ENCODE measurements around the gene XXYLT1.
"Not testable (repeated sequence)": the region's sequence is repeated elsewhere in the genome, so short reads cannot be mapped to it uniquely, and the experiment has no call there.

The XXYLT1 gene

DNA sequence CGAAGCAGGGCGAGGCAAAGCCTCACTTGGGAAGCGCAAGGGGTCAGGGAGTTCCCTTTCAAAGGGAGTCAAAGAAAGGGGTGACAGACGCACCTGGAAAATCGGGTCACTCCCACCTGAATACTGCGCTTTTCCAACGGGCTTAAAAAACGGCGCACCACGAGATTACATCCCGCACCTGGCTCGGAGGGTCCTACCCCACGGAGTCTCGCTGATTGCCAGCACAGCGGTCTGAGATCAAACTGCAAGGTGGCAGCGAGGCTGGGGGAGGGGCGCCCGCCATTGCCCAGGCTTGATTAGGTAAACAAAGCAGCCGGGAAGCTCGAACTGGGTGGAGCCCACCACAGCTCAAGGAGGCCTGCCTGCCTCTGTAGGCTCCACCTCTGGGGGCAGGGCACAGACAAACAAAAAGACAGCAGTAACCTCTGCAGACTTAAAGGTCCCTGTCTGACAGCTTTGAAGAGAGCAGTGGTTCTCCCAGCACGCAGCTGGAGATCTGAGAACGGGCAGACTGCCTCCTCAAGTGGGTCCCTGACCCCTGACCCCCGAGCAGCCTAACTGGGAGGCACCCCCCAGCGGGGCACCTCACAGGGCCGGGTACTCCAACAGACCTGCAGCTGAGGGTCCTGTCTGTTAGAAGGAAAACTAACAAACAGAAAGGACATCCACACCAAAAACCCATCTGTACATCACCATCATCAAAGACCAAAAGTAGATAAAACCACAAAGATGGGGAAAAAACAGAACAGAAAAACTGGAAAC lies 182.9 kb downstream of the XXYLT1 start:
- DNase-seq = not testable (repeated sequence)

DNA sequence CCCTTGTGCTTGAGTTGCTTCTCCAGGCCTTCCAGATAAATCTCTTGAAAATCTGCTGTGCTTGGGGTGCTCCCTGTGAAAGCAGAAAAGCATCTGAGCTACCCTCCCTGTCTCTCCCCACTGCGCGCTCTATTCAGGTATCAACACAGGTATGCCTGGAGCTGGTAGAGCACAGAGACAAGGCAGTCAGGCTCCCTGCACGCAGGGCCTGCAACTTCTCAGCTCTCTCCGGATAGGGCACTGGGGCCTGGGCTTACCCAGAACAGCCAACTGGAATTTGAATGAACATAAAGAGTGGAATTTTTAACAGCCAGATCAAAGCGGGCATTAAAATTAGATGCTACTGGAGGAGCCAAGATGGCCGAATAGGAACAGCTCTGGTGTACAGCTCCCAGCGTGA lies 183.6 kb downstream of the XXYLT1 start:
- DNase-seq = no peak

DNA sequence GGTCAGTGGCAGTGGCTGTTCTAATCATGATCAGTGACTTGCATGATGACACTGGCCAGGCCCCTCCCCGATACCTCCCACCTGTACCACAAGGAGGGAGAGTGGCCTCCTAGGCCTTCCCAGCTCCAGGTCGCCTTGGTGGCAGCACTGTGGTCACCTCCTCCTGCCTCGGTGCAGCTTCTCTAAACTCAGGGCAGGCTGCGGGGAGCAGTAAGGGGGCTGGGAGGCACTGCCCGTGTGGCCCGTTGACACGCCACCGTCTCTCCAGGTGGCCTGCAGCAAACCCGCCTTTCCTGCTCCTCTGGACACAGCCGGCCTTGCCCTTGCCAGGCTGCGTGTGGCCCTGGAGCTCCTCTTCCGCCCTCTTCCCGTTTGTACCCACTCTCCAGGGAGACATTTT lies 184.1 kb downstream of the XXYLT1 start:
- no peak for DNase-seq

DNA sequence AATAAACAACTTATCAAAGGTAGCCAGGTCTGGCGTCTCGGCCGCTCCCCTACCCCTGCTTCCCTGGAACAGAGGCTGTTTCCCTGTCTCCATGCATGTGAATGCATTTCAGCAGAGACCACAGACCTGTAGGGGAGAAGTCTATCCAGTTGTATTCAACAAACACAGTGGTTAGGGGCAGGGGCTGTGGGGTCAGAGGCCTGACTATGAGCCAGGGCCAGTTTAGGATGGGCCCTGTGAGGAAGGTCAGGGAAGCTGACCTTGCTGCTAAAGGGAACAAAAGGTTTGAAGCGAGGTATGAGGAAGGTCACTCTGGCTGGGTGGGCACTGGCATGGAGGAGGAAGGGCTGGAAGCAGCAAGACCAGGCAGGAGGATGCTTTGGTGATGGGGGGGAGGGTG lies 184.6 kb downstream of the XXYLT1 start:
- DNase-seq = no peak

DNA sequence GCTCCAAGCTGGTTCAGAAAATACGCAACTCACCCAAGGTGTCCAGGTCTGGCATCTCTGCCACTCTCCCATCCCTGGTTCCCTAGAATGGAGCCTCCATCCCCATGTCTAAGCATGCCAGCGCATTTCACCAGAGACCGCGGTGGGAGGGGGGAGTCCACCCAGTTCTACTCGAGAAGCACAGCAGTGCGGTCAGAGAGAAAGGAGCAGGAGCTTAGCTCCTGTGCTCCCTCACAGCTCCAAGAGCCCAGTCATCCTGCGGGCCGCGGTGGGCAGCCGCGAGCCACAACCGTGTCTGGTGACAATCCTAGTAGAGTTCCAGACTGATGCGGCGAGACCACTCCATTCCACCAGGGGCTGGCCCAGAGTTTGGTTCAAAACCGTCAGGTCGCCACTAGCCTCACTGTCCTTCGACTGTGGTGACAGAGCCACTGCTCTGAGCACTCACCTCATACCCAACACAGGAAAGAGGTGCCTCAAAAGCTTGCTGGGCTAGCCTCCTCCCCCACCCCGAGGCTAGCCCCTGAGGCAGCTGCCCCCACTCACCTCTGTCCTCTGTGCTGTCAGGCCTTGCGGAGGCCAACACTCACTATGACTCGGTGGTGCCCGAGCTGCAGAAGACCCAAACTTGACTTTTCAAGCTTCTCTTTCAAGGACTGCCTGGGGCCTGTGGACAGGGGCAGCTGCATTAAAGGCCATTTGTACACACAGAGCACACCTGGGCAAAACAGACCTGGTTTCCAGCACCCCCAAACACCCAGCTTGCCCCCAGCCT lies 185.4 kb downstream of the XXYLT1 start:
- no peak for DNase-seq

DNA sequence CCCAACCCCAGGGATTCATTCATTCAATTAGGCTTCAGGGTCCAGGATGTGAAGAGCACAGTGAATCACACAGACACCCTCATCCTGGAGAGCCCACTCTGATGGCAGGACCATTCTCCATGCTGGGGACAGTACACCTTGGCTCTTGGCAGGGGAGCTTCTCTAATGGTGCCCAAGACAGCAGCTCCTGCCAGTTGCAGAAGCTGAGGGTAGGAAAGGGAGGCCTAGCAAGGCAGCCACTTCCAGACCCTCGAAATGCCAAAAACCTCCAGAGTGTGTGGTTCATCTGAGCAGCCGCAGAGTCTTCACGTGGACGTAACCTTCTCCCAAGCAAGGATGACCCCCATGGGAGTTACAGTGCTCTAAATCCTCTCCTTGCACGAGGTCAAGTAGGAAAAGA lies 186.2 kb downstream of the XXYLT1 start:
- no peak for DNase-seq

DNA sequence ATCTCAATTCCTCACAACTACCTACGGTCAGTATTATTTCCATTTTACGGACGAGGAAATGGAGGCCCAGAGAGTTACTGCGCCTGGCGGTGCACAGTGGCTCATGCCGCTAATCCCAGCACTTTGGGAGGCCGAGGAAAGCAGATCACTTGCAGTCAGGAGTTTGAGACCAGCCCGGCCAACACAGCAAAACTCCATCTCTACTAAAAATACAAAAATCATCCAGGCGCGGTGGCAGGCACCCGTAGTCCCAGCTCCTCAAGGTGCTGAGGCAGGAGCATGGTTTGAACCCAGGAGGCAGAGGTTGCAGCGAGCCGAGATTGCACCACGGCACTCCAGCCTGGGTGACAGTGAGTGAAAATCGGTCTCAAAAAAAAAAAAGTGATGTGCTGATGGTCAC lies 187.3 kb downstream of the XXYLT1 start:
- no peak for DNase-seq

DNA sequence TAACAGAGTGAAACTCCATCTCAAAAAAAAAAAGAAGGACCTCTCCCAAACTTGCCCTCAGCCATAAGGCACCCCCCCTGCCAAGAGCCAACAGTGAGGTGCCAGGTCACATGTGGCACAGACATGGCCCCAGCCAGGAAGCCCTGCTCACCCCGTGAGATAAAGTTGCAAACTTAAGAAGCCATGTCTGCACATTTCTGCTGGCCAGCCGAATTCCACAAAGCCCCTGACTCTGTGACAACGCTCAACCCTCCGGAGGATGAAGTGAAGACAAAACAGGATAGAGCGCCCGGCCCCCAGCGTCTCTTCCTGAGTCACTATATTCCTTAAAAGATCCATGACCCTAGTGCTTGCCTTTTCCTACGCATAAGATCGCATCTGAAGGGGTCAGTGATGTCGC lies 188.1 kb downstream of the XXYLT1 start:
- no peak for DNase-seq

DNA sequence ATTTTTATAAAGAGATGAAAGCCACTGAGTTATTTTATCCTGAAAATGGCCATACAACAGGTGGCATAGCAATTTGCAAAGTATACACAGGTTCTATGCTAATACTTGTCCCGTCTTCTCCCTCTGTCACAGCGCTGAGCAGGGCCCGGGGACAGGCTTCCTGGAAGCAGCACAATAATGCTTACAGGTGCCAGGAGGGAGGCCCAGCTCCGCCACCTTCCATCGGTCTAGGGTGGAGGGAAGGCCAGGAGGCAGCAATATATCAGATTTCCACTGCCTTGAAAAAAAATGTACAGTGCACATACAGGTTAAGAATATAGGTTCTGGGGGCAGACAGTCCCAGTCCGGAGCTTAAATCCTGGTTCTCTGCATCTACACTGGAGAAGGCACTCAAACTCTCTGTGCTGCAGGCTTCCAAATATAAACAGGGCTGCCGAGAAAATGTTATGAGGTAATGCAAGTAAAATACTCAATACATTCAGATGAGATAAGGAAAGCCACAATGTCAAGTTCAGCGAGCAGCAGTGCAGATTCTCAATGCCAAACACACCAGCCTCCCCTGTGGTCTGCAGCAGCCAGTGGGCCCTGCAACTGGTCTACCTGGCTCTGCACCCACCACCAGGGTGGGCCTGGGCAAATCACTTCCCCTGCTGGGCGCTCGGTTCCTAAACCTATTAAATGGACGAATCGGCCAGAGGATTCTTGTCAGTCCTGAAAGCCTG lies 189.6 kb downstream of the XXYLT1 start:
- DNase-seq = no peak

DNA sequence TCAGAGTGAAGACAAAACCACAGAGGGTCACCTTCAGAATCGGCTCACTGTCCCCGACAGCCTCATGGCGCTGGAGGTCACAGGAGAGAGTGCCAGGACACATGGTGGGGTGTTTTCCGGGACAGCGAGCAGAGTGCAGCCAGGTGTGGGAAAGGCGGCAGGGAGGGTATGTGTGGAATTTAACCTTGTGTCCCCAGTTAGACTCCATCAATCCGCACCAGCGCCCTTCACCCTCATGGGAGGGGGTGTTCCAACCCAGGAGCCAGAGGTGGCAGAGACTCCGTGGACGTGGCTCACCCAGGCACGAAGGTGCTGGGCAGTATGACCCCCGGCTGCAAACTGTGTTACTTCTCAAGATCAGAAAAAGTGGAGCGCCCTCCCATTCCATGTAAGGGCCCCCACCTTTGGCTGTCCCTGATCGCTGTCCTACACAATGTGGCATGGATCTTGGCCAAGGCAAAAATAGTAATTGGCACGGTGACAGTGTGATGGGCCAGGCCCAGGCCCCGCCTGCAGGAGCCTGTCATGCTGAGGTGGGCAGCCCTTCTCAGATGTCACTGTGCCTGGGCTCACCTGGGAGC lies 190.3 kb downstream of the XXYLT1 start:
- DNase-seq = no peak

DNA sequence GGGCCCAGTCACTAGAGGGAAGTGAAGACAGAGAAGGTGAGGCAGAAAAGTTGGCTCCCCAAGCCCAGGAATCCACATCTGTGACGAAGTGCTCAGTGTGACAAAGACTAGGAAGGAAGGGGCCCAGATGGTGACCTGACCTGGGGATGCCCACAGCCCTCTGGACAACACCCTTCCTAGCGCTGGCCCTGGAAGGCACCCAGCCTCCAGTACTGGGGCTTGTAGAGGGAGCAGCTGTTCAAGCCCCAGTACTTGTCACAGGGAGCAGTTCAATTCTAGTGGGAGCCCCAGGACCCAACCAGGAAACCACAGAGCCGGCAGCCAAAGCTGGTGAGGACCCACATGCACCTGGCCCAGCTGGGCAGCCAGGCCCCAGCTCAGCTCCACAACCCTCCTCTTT lies 190.8 kb downstream of the XXYLT1 start:
- no peak for DNase-seq

DNA sequence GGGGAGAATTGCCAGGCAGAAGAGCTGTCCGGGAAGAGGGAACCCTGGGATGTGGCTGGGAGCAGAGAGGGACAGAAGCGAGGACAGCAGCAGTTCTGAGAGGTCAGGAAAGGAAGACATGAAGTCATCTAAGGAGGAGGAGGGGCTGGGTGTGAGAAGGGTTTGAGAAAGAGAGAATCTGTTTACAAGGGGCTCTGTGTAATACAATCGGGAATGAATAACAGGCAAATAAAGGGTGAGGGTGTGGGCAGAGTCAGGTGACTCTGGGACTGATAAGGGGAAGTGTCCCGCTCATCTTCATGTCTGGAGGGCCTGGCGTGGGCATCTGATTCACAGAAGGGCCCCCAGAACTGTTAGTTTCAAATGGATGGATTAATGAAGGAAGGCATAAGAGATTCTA lies 191.3 kb downstream of the XXYLT1 start:
- no peak for DNase-seq

DNA sequence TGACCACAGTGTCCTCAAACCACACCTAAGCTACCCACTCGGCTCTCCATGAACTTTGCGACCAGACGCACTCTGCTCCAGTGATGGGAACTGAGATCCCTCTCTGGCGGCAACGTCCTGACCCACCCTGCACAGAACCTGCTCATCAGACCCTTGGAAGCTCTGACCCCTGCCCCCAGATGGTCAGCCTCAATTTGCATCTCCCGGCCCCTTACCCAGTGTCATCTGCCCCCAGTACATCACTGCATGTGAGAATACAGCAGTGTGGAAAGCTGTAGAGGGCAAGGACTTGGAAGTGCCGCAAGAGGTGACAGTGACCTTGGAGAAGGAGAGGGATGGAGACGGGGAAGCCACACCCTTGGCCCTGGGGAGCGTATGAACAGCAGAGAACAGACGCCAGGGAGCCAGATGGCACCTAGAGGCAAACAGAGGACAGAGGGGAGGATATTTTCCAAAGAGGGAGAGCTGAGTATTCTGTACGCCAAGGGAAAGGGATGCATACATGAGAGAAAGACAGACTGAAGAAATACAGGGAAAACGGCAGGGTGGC lies 192.0 kb downstream of the XXYLT1 start:
- DNase-seq = no peak

DNA sequence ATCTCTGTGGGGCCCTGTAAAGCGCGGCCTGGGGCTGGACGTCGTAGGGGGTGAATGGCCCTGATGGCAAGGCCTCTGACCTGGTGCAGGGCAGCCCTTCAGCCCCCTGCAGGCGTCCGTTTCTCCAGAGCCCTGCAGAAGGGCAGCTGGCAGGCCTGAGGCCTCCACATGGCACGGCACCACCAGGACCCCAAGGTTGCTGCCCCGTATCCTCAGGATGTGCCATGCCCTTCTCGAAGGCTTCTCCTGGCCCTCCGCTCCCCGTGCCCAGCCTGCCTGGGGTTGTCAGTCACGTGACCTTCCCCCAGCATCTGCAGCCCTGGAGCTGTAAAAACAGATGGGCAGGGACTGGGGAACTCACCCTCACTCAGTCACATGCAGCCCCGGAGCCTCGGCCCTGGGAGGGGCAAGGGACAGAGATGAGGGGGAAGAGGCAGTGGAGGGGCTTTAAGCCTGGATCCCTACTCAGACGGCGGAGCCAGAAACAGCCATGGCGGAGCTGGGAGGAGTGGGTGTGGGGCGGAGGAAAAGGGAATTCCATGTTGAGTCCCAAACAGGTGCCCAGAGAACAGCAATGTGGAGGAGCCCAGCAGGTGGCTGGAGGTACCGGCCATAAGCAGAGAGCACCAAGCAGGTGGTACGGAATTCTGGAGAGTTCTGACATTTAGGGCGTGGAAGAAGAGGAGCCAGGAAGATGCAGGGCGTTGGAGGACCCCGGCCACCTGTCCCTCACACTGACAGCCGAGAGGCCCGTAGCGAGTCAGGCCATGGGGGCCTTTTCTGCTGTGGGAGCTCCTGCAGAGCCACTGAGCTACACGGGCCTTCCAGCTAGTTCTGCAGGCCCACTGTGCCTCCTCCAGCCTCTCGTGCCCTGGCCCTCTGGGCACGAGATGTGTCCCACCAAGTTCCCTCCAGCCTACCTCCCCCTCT lies 193.1 kb downstream of the XXYLT1 start:
- no peak for DNase-seq

DNA sequence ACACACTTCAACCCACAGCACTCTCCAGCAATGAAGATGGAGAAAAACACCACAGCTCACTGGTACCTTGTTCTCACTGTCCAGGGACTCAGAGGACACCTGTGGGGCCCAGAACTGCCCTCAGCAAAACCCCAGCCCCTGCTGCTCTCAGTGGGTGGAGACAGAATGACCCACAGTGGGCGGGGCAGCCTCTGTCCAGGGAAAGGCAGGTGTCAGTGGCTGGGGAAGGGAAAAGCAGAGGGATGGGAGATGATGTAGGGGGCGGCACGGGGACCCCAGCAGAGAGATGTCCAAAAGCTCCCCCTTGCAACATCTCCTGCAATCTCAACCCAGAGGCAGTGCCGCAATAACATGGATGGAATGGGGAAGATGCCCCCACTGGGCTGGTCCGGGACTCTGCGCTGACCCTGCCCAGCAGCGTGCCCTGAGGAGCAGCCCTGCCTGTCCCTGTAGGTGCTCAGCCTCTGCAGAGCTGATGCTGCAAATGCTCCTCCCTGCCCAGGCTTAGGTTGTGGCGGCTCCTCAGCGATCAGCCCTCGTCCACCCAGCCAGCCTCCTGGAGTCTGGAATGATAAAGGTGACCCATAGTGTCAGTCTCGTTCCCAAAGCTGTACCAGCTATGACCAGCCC lies 193.9 kb downstream of the XXYLT1 start:
- DNase-seq = no peak

DNA sequence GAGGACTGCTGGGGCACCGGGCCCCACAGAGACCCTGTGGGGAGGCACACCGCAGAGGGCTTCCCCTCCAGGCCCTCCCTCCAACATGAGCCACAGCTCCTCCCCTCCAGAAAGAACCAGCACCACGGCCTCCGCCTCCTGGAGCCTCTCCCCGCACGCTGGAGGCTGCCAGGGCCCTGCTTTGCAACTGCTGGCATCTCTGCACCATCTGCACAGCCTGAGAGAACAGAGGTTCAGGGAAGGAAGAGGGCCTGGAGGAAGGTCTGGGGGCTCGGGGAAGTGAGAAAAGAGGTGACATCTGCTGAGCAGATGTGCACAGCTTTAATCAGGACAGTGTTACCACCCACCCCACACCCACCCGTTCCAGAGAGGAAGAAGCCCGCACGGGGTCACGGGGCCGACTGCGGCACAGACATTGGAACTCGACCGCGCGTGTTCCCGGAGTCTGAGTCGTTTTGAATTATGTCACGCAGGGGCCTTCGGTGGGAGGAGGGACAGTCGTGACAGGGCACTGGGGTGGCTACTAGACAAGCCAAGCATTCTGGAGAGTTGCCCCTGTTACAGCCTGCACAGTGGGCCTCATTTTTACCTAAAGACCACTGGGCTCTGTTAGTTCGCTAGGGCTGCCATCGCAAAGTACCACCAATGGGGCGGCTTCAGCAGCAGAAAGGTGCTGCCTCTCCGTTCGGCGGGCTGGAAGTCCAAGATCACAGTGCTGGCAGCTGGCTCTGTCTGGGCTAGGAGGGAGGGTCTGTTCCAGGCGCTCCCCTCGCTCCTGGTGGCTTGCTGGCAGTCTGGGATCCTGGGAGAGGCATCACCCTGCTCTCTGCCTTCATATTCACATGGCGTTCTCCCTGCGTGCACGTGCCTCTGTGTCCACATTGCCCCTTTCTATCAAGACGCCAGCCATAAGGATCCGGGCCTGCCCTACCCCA lies 194.8 kb downstream of the XXYLT1 start:
- DNase-seq = no peak

DNA sequence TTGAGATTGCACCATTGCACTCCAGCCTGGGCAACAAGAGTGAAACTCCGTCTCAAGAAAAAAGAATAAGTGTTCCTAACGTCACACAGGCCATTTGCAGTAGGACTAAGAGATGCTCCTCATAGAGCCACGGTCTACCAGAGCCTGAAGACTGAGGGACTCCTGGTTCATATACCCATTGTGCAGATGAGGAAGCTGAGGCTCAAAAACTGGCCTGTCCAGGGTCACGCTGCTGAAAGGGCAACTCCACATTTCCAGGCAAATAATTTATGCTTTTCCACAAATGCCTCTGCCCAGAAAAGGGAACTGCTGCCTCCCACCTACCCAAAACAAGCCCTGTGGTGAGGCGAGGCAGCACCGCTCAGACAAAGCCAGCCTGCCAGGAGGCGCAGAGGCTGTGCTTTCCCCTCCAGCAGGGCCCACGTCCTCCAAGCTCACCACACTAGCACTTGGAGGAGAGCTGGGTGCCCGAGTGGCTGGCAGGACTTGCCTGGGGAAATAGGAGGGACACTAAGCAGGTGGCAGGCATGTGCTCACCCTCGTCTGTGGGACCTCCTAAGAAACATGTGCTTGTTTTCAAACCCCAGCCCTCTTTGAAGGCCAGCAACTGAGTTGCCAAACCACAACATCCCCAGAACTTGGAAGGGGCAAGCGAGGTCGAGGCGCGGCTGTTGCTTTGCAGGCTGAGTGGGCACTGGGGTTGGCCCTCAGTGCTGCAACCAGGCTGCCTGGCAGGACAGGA lies 195.6 kb downstream of the XXYLT1 start:
- DNase-seq = no peak

DNA sequence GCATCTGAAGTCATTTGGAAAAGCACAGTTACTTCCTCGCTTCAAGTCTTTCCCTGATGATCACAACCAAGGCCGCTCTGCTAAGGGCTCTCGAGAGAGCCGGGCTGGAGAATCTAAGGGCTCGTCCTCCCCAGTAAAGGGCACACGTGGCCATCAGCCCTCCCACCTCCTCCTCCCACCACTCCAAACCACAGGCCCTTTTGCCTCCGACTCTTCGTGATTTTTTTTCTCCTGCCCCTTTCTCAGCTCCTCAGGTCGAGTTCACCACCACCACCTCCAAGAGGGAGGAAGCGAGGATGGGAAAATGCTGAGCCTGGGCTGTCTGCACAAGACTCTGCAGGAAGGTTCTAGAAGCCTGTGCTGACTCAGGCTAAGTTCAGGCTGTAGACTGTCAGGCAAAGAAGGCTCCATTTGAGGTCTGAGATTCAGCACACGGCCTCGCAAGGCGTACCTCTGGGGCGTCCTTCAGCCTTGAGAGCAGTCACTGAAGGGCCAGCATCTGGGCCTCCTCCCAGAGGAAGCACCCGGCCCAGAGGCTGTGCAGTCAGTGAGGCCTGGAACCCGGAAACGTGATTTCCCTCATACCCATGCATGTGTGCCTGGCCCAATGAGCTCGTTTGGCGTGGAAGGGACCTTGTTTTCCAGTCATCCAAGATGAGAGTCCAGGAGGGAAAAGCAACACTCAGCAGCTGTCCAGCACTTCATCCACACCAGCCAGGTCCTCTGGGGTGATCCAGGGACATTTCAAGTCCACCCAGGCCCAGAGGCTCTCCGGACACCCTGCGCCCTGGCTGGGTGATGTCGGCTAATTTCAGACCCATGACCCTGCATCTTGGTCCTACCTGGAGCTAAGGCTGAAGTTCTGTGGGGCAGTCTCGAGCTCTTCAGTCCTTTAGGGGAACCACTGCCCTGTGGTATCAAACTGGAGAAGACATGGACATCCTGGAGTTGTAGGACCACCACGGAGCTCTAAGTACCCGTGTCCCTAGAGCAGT lies 196.8 kb downstream of the XXYLT1 start:
- DNase-seq = no peak
